Measurements from ENCODE around the gene ADGRB3. TPM values are rescaled to one million over a fixed set of nuclear protein-coding genes. Genes with fewer than 3 reads are reported as not detected.

Gene ADGRB3
- polyA plus RNA-seq, 4 donors: 1.6 to 2.1 TPM; not detected in 2

DNA sequence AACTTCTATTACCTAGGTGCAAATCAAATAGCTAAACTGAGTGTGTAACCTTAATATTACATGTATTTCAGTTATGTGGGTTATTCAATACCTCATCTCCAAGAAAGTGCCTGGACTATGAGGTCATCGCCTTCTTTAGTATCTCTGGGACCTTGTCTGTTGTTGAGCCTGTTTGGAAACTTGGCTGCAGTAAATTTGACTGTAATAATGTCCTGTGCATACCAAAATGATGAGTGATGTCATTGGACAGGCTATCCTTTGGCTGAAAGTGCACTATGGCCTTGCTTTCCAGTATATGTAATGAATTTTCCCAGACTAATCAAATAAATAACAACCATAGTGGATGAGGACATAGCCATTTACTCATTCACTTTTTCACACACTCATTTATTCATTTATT lies 455.1 kb downstream of the ADGRB3 start:
- Histone ChIP-seq H3K9me3 (ENCODE audit: control insufficient read depth in 2 of 2, insufficient read depth in 1 of 2, low read depth in 1 of 2, low read length in 1 of 2) (no peaks in the 10 kb centered on the region), H3K4me1 (ENCODE audit: control insufficient read depth in 3 of 3, insufficient read depth in 2 of 3, low read depth in 1 of 3, low read length in 2 of 3) (no peaks in the 10 kb centered on the region), H3K36me3 (ENCODE audit: control insufficient read depth in 3 of 3, insufficient read depth in 2 of 3, low read depth in 1 of 3, low read length in 3 of 3) (no peaks in the 10 kb centered on the region), H3K4me3 (ENCODE audit: low read depth in 1 of 3, low read length in 3 of 3) (no peak overlapping the region), H3K27ac (ENCODE audit: low read depth in 1 of 3, low read length in 2 of 3) (no peak overlapping the region), H3K27me3 (ENCODE audit: control insufficient read depth in 3 of 3, insufficient read depth in 3 of 3, low read length in 3 of 3) (no peaks in the 10 kb centered on the region)
- WGBS, 3 donors: 69 to 82% (median 80%) methylated on average over 1 of the region's 1 CpG
- no peak for DNase-seq
- FAIRE-seq: no peak

DNA sequence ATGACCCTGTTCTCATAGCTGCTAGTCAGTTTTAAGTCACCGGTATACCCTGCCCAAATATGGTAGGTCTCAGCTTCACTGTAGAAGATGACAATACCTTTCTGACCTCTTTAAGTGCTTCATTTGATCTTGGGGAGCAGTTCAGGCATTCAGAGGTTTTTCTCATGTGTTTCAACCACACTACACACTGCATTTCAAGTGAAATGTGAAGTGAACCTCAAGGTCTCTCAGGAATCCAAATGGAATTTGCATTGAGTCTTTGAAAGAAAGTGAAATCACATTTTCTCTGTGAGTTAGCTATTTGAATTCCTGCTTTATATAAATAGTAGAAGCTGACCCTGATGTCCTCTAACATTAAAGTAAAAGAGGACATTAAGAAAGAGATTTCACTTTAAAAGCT lies 461.6 kb downstream of the ADGRB3 start:
- Histone ChIP-seq H3K9me3 (ENCODE audit: control insufficient read depth in 2 of 2, insufficient read depth in 1 of 2, low read depth in 1 of 2, low read length in 1 of 2) (no peaks in the 10 kb centered on the region), H3K36me3 (ENCODE audit: control insufficient read depth in 3 of 3, insufficient read depth in 2 of 3, low read depth in 1 of 3, low read length in 3 of 3) (no peaks in the 10 kb centered on the region), H3K4me3 (ENCODE audit: low read depth in 1 of 3, low read length in 3 of 3) (no peak overlapping the region), H3K27me3 (ENCODE audit: control insufficient read depth in 3 of 3, insufficient read depth in 3 of 3, low read length in 3 of 3) (no peaks in the 10 kb centered on the region), H3K27ac (ENCODE audit: low read depth in 1 of 3, low read length in 2 of 3) (no peak overlapping the region), H3K4me1 (ENCODE audit: control insufficient read depth in 3 of 3, insufficient read depth in 2 of 3, low read depth in 1 of 3, low read length in 2 of 3) (no peaks in the 10 kb centered on the region)
- FAIRE-seq (no peak), DNase-seq (no peak)
- WGBS, 3 donors: 58 to 82% (median 74%) methylated on average over 1 of the region's 1 CpG

DNA sequence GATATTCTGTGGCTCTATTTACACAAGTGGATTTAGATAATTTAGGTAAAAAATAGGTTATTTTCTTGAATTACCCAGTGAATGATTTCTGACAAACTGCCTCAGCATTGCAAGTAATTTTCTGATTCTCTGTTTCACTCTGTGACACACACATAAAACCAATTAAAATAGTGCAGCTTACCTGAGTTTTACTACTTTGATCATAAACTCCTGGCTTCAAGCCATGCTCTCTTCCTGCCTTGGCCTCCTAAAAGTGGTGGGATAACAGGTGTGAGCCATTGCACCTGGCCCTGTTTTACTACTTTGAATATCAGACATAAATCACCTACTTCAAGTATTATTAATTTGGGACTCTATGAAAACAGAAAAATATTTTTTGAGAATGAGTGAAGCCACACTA lies 462.9 kb downstream of the ADGRB3 start:
- Histone ChIP-seq H3K4me1 (ENCODE audit: control insufficient read depth in 3 of 3, insufficient read depth in 2 of 3, low read depth in 1 of 3, low read length in 2 of 3) (no peaks in the 10 kb centered on the region), H3K4me3 (ENCODE audit: low read depth in 1 of 3, low read length in 3 of 3) (no peak overlapping the region), H3K9me3 (ENCODE audit: control insufficient read depth in 2 of 2, insufficient read depth in 1 of 2, low read depth in 1 of 2, low read length in 1 of 2) (no peaks in the 10 kb centered on the region), H3K36me3 (ENCODE audit: control insufficient read depth in 3 of 3, insufficient read depth in 2 of 3, low read depth in 1 of 3, low read length in 3 of 3) (no peaks in the 10 kb centered on the region), H3K27me3 (ENCODE audit: control insufficient read depth in 3 of 3, insufficient read depth in 3 of 3, low read length in 3 of 3) (no peaks in the 10 kb centered on the region), H3K27ac (ENCODE audit: low read depth in 1 of 3, low read length in 2 of 3) (no peak overlapping the region)
- FAIRE-seq: no peak
- DNase-seq: peak; percentile 14 to 20

DNA sequence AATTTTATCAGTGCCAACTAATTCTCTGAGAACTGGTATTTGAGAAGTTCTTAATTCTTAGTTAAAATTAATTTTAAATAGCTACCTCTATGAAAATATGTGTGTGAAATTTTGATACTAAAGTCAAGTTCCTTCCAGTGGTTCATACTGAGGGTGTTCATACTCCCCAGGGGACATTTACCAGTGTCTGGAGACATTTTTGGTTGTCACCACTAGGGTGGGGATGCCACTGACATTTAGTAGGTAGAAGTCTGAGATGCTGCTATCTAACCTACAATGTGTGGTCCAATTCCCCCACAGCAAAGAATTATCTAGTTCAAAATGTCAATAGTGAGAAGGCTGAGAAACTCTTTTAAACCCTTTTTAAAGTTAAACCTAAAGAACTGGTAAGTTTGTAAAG lies 463.8 kb downstream of the ADGRB3 start:
- DNase-seq (no peak), FAIRE-seq (no peak)
- H3K36me3 ChIP-seq (ENCODE audit: control insufficient read depth in 3 of 3, insufficient read depth in 2 of 3, low read depth in 1 of 3, low read length in 3 of 3): no peaks in the 10 kb centered on the region
- H3K9me3 ChIP-seq (ENCODE audit: control insufficient read depth in 2 of 2, insufficient read depth in 1 of 2, low read depth in 1 of 2, low read length in 1 of 2): no peaks in the 10 kb centered on the region
- no peaks in the 10 kb centered on the region for H3K27me3 ChIP-seq (ENCODE audit: control insufficient read depth in 3 of 3, insufficient read depth in 3 of 3, low read length in 3 of 3)
- no peaks in the 10 kb centered on the region for H3K4me1 ChIP-seq (ENCODE audit: control insufficient read depth in 3 of 3, insufficient read depth in 2 of 3, low read depth in 1 of 3, low read length in 2 of 3)
- H3K27ac ChIP-seq (ENCODE audit: low read depth in 1 of 3, low read length in 2 of 3): no peak overlapping the region
- H3K4me3 ChIP-seq (ENCODE audit: low read depth in 1 of 3, low read length in 3 of 3): no peak overlapping the region

DNA sequence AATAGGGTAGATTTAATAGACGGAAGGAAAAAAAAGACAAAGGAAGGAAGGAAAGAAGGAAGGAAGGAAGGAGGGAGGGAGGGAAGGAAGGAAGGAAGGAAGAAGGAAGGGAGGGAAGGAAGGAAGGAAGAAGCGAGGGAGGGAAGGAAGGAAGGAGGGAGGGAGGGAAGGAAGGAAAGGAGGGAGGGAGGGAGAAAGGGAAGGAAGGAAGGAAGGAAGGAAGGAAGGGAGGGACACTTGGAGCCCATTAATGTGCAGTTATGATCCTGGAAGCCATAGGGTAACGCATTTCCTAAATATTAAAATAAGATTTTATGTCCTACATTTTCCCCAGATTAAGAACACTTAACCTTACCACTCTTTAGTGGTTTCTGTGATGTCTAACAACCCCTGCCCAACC lies 465.7 kb downstream of the ADGRB3 start:
- H3K4me3 ChIP-seq (ENCODE audit: low read depth in 1 of 3, low read length in 3 of 3): no peak overlapping the region
- 90 to 95% (median 94%) methylated on average over 3 of the region's 3 CpGs for WGBS, 3 donors
- no peaks in the 10 kb centered on the region for H3K9me3 ChIP-seq (ENCODE audit: control insufficient read depth in 2 of 2, insufficient read depth in 1 of 2, low read depth in 1 of 2, low read length in 1 of 2)
- no peak overlapping the region for H3K27ac ChIP-seq (ENCODE audit: low read depth in 1 of 3, low read length in 2 of 3)
- no peaks in the 10 kb centered on the region for H3K4me1 ChIP-seq (ENCODE audit: control insufficient read depth in 3 of 3, insufficient read depth in 2 of 3, low read depth in 1 of 3, low read length in 2 of 3)
- H3K36me3 ChIP-seq (ENCODE audit: control insufficient read depth in 3 of 3, insufficient read depth in 2 of 3, low read depth in 1 of 3, low read length in 3 of 3): no peaks in the 10 kb centered on the region
- no peak for FAIRE-seq
- H3K27me3 ChIP-seq (ENCODE audit: control insufficient read depth in 3 of 3, insufficient read depth in 3 of 3, low read length in 3 of 3): no peaks in the 10 kb centered on the region
- no peak for DNase-seq

DNA sequence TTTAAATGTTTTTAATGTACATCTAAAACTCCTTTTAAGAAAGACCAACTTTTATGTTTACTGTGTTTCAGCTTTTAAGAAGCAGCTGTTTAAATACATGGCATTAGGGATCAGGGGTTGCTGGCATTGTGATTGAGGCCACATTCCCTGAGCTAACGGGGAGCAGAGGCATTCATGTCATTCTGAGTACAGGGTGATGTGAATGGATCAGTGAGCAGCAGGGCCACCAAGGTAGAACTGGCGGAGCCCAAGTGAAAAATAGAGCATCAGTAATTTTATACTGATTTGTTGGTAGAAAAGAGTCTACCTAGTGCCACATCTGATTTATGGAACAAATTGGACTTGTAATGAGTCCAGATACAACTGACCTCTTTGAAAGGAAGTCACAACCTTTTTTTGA lies 467.3 kb downstream of the ADGRB3 start:
- Histone ChIP-seq H3K27ac (ENCODE audit: low read depth in 1 of 3, low read length in 2 of 3) (no peak overlapping the region), H3K27me3 (ENCODE audit: control insufficient read depth in 3 of 3, insufficient read depth in 3 of 3, low read length in 3 of 3) (no peaks in the 10 kb centered on the region), H3K4me1 (ENCODE audit: control insufficient read depth in 3 of 3, insufficient read depth in 2 of 3, low read depth in 1 of 3, low read length in 2 of 3) (no peaks in the 10 kb centered on the region), H3K4me3 (ENCODE audit: low read depth in 1 of 3, low read length in 3 of 3) (no peak overlapping the region), H3K9me3 (ENCODE audit: control insufficient read depth in 2 of 2, insufficient read depth in 1 of 2, low read depth in 1 of 2, low read length in 1 of 2) (no peaks in the 10 kb centered on the region), H3K36me3 (ENCODE audit: control insufficient read depth in 3 of 3, insufficient read depth in 2 of 3, low read depth in 1 of 3, low read length in 3 of 3) (no peaks in the 10 kb centered on the region)
- no peak for FAIRE-seq
- WGBS, 3 donors: 65 to 81% (median 70%) methylated on average over 2 of the region's 2 CpGs
- no peak for DNase-seq

DNA sequence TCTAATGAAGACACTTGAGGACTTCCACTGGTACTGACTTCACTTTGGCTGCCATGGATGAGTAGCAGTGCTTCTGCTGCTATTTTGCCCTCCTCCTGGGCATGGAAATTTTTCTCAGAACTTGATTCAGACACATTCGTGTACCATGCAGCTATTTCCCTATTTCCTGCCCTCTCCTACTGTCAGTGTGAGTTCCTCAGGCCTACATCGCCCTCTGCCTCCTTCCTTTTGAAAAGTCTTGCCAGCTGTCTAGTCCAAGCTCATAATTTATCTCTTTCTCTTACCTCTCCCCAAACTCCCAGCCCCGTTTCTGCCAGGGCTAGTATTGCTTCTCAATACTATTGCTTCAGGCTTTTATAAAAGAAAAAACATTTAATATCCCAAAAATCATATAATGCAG lies 470.2 kb downstream of the ADGRB3 start:
- no peaks in the 10 kb centered on the region for H3K27me3 ChIP-seq (ENCODE audit: control insufficient read depth in 3 of 3, insufficient read depth in 3 of 3, low read length in 3 of 3)
- FAIRE-seq (no peak), DNase-seq (no peak)
- WGBS, 3 donors: 43 to 71% (median 66%) methylated on average over 3 of the region's 3 CpGs
- no peak overlapping the region for H3K27ac ChIP-seq (ENCODE audit: low read depth in 1 of 3, low read length in 2 of 3)
- no peaks in the 10 kb centered on the region for H3K36me3 ChIP-seq (ENCODE audit: control insufficient read depth in 3 of 3, insufficient read depth in 2 of 3, low read depth in 1 of 3, low read length in 3 of 3)
- no peaks in the 10 kb centered on the region for H3K9me3 ChIP-seq (ENCODE audit: control insufficient read depth in 2 of 2, insufficient read depth in 1 of 2, low read depth in 1 of 2, low read length in 1 of 2)
- no peaks in the 10 kb centered on the region for H3K4me1 ChIP-seq (ENCODE audit: control insufficient read depth in 3 of 3, insufficient read depth in 2 of 3, low read depth in 1 of 3, low read length in 2 of 3)
- no peak overlapping the region for H3K4me3 ChIP-seq (ENCODE audit: low read depth in 1 of 3, low read length in 3 of 3)

DNA sequence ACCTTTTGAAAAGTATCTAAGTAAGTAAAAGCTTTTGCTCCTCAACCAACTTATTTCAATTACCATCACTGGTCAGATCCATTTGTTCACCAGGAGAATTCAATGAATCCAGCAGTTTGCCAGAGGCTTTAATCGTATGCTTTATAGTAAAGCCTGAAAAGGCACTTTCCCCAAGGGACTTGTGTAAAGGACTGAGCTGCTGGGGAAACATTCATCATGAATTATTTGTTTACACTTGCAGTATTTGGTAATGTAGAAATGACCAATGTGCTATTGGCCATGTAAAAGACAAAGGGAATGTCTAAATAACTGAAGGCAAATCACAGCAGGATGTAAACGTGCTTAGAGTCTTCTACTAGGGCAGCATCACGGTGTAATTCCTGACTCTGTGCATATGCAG lies 471.4 kb downstream of the ADGRB3 start:
- Histone ChIP-seq H3K27me3 (ENCODE audit: control insufficient read depth in 3 of 3, insufficient read depth in 3 of 3, low read length in 3 of 3) (no peaks in the 10 kb centered on the region), H3K4me1 (ENCODE audit: control insufficient read depth in 3 of 3, insufficient read depth in 2 of 3, low read depth in 1 of 3, low read length in 2 of 3) (no peaks in the 10 kb centered on the region), H3K36me3 (ENCODE audit: control insufficient read depth in 3 of 3, insufficient read depth in 2 of 3, low read depth in 1 of 3, low read length in 3 of 3) (no peaks in the 10 kb centered on the region), H3K27ac (ENCODE audit: low read depth in 1 of 3, low read length in 2 of 3) (no peak overlapping the region), H3K4me3 (ENCODE audit: low read depth in 1 of 3, low read length in 3 of 3) (no peak overlapping the region), H3K9me3 (ENCODE audit: control insufficient read depth in 2 of 2, insufficient read depth in 1 of 2, low read depth in 1 of 2, low read length in 1 of 2) (no peaks in the 10 kb centered on the region)
- DNase-seq: no peak
- WGBS, 3 donors: 68 to 81% (median 71%) methylated on average over 3 of the region's 3 CpGs
- FAIRE-seq: no peak

DNA sequence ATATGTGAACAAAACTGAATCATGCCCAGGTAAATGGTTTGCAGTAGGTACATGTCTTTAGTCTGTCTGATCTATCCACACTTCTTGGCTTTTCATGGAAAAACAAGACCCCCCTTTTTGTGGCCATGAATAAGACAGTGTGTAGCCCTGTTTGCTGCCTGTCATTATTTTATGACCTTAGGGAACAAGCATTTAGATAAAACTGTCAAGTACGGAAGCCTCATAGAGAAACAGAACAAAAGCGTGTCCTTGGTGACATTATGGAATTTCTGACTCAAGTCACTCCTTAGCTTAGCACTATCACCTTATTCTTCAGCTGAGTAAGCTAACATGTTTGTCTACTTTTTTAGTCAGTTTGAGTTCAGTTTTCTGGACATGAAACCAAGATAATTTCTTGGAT lies 476.2 kb downstream of the ADGRB3 start:
- FAIRE-seq: no peak
- 25 to 64% (median 32%) methylated on average over 2 of the region's 2 CpGs for WGBS, 3 donors
- no peaks in the 10 kb centered on the region for H3K27me3 ChIP-seq (ENCODE audit: control insufficient read depth in 3 of 3, insufficient read depth in 3 of 3, low read length in 3 of 3)

More for the DNA sequence above, 476.2 kb downstream of the ADGRB3 start:
- Histone ChIP-seq H3K36me3 (ENCODE audit: control insufficient read depth in 3 of 3, insufficient read depth in 2 of 3, low read depth in 1 of 3, low read length in 3 of 3) (no peaks in the 10 kb centered on the region), H3K9me3 (ENCODE audit: control insufficient read depth in 2 of 2, insufficient read depth in 1 of 2, low read depth in 1 of 2, low read length in 1 of 2) (no peaks in the 10 kb centered on the region), H3K4me3 (ENCODE audit: low read depth in 1 of 3, low read length in 3 of 3) (no peak overlapping the region), H3K27ac (ENCODE audit: low read depth in 1 of 3, low read length in 2 of 3) (no peak overlapping the region), H3K4me1 (ENCODE audit: control insufficient read depth in 3 of 3, insufficient read depth in 2 of 3, low read depth in 1 of 3, low read length in 2 of 3) (no peaks in the 10 kb centered on the region)
- DNase-seq: peak in 1 of 2 donors; percentile 12

All from small intestine (tissue), 7 donors.